TTC549 (cell line): ENCODE data around the gene TOMM20.
"Not testable (repeated sequence)": the region's sequence is repeated elsewhere in the genome, so short reads cannot be mapped to it uniquely, and the experiment has no call there.

Experiments
- FAIRE-seq: peaks from 2 replicates; lab custom pipeline; 2012; peaks lifted over from hg19 to GRCh38; lab: Jason Lieb, UNC

TOMM20 gene

GRCh38 chr1:235078480-235079381 lies 49.9 kb downstream of the TOMM20 start:
- no peak for FAIRE-seq

GRCh38 chr1:235077571-235078479 lies 50.8 kb downstream of the TOMM20 start:
- FAIRE-seq = no peak

GRCh38 chr1:235077163-235077540 lies 51.5 kb downstream of the TOMM20 start:
- no peak for FAIRE-seq

GRCh38 chr1:235076504-235077162 lies 52.0 kb downstream of the TOMM20 start:
- FAIRE-seq = no peak

GRCh38 chr1:235075777-235076308 lies 52.8 kb downstream of the TOMM20 start:
- FAIRE-seq = no peak

- no peak for FAIRE-seq
Observed at GRCh38 chr1:235075048-235075776, 53.4 kb downstream of the TOMM20 start.

- no peak for FAIRE-seq
Observed at GRCh38 chr1:235074523-235075047, 54.1 kb downstream of the TOMM20 start.

GRCh38 chr1:235073968-235074522 lies 54.6 kb downstream of the TOMM20 start:
- no peak for FAIRE-seq

- FAIRE-seq = no peak
Observed at GRCh38 chr1:235073331-235073967, 55.2 kb downstream of the TOMM20 start.

GRCh38 chr1:235072577-235072976 lies 56.1 kb downstream of the TOMM20 start:
- FAIRE-seq = not testable (repeated sequence)

- no peak for FAIRE-seq
Observed at GRCh38 chr1:235072096-235072495, 56.5 kb downstream of the TOMM20 start.

- no peak for FAIRE-seq
Observed at GRCh38 chr1:235070819-235071218, 57.8 kb downstream of the TOMM20 start.

GRCh38 chr1:235069577-235070563 lies 58.8 kb downstream of the TOMM20 start:
- no peak for FAIRE-seq

- no peak for FAIRE-seq
Observed at GRCh38 chr1:235069176-235069575, 59.5 kb downstream of the TOMM20 start.

- FAIRE-seq = no peak
Observed at GRCh38 chr1:235068158-235069121, 60.2 kb downstream of the TOMM20 start.

GRCh38 chr1:235067396-235068157 lies 61.1 kb downstream of the TOMM20 start:
- no peak for FAIRE-seq

GRCh38 chr1:235063068-235063765 lies 65.4 kb downstream of the TOMM20 start:
- no peak for FAIRE-seq
